NCI-H1436 treated with DMSO at 0.1 percent for 48 hours (cell line): ENCODE data around the gene XXYLT1.

Experiments
- DNase-seq: peaks from one replicate; lab custom pipeline; 2025; lab: John Stamatoyannopoulos, UW

Gene XXYLT1

GRCh38 chr3:195266428-195266827, 4.5 kb downstream of the XXYLT1 start:
- DNase-seq, result no peak

- DNase-seq, result no peak
Measured at GRCh38 chr3:195265363-195265976, 5.5 kb downstream of the XXYLT1 start.

GRCh38 chr3:195263925-195264600, 6.9 kb downstream of the XXYLT1 start:
- no peak for DNase-seq

- no peak for DNase-seq
Measured at GRCh38 chr3:195263193-195263924, 7.6 kb downstream of the XXYLT1 start.

- no peak for DNase-seq
Measured at GRCh38 chr3:195261925-195262324, 9.0 kb downstream of the XXYLT1 start.

GRCh38 chr3:195260280-195260905, 10.6 kb downstream of the XXYLT1 start:
- no peak for DNase-seq

GRCh38 chr3:195259475-195260279, 11.3 kb downstream of the XXYLT1 start:
- DNase-seq, result peak; percentile 55

- DNase-seq, result no peak
Measured at GRCh38 chr3:195259154-195259474, 11.8 kb downstream of the XXYLT1 start.

GRCh38 chr3:195258449-195259153, 12.4 kb downstream of the XXYLT1 start:
- DNase-seq, result no peak

GRCh38 chr3:195257454-195258448, 13.2 kb downstream of the XXYLT1 start:
- DNase-seq, result no peak

GRCh38 chr3:195256639-195257453, 14.1 kb downstream of the XXYLT1 start:
- DNase-seq, result no peak

- no peak for DNase-seq
Measured at GRCh38 chr3:195255571-195256501, 15.1 kb downstream of the XXYLT1 start.

GRCh38 chr3:195255176-195255500, 15.8 kb downstream of the XXYLT1 start:
- DNase-seq, result no peak

GRCh38 chr3:195254454-195255175, 16.3 kb downstream of the XXYLT1 start:
- no peak for DNase-seq

- DNase-seq, result no peak
Measured at GRCh38 chr3:195253923-195254432, 17.0 kb downstream of the XXYLT1 start.

- DNase-seq, result no peak
Measured at GRCh38 chr3:195251336-195252065, 19.5 kb downstream of the XXYLT1 start.
